HepG2 (cell line): ENCODE data around the gene STIP1. TPM values are rescaled to one million over a fixed set of nuclear protein-coding genes. Genes with fewer than 3 reads are reported as not detected.

ENCODE experiments used
- HMGXB3 ChIP-seq: sonication (generic); formaldehyde crosslinking; IDR thresholded peaks from 2 replicates; pipeline ENCODE4 v1.4.0; 2020; ENCODE audit warnings: missing genetic modification reagents, borderline replicate concordance
- IRF2 ChIP-seq: IDR thresholded peaks from 2 replicates; pipeline ENCODE4 v1.6.1; 2018; ENCODE audit warnings: missing genetic modification reagents, missing compliant biosample characterization
- IRF9 ChIP-seq: sonication (generic); formaldehyde crosslinking; IDR thresholded peaks from 2 replicates; pipeline ENCODE4 v1.8.0; 2022; ENCODE audit warnings: missing genetic modification reagents, mild to moderate bottlenecking, borderline replicate concordance
- KDM1A ChIP-seq: IDR thresholded peaks from 2 replicates; pipeline ENCODE4 v1.6.1; 2016; ENCODE audit warnings: missing compliant biosample characterization
- MZF1 ChIP-seq: sonication (generic); formaldehyde crosslinking; IDR thresholded peaks from 2 replicates; pipeline ENCODE4 v1.8.1; 2023; ENCODE audit warnings: mild to moderate bottlenecking, missing genetic modification reagents, borderline replicate concordance
- NFIB ChIP-seq: sonication (generic); formaldehyde crosslinking; IDR thresholded peaks from 2 replicates; pipeline ENCODE4 v1.9.0; 2021; ENCODE audit warnings: missing genetic modification reagents, mild to moderate bottlenecking, borderline replicate concordance
- SIN3A ChIP-seq: IDR thresholded peaks from 2 replicates; pipeline ENCODE4 v1.6.1; 2011; ENCODE audit warnings: low read depth, mild to moderate bottlenecking, control low read depth, low read length, borderline replicate concordance
- SP2 ChIP-seq: sonication (generic); formaldehyde crosslinking; IDR thresholded peaks from 2 replicates; pipeline ENCODE4 v1.5.1; 2020; ENCODE audit warnings: mild to moderate bottlenecking, missing genetic modification reagents
- TP53 ChIP-seq: sonication (generic); formaldehyde crosslinking; conservative IDR thresholded peaks from 2 replicates; pipeline ENCODE4 v1.4.0; 2020; ENCODE audit warnings: missing genetic modification reagents
- ZNF224 ChIP-seq: sonication (generic); formaldehyde crosslinking; IDR thresholded peaks from 2 replicates; pipeline ENCODE4 v1.5.0; 2020; ENCODE audit warnings: mild to moderate bottlenecking, missing genetic modification reagents
- ZNF30 ChIP-seq: sonication (generic); formaldehyde crosslinking; IDR thresholded peaks from 2 replicates; pipeline ENCODE4 v1.5.0; 2020; ENCODE audit warnings: mild to moderate bottlenecking, missing genetic modification reagents
- ZNF605 ChIP-seq: sonication (generic); formaldehyde crosslinking; IDR thresholded peaks from 2 replicates; pipeline ENCODE4 v1.8.0; 2022; ENCODE audit warnings: mild to moderate bottlenecking, missing genetic modification reagents
- ZSCAN9 ChIP-seq: IDR thresholded peaks from 2 replicates; pipeline ENCODE4 v1.6.1; 2016; ENCODE audit warnings: borderline replicate concordance
- polyA plus RNA-seq, 8 experiments: library from polyadenylated mRNA; depleted of rRNA in 3 of 8; stranded (reverse) in 7 of 8; unstranded in 1 of 8; fragments of >200 nt; fragmentation: Illumina TruSeq in 4 of 8; extraction: Trizol in 4 of 8; gene quantifications; 2 replicates each; pipeline versions ENCODE4 v1.2.1 to v1.2.3, GENCODE V29; 2011 to 2016; ENCODE audit warnings: low read depth in 4 of 8, missing spikeins in 1 of 8, mixed read lengths in 1 of 8; ENCODE audit not compliant: insufficient read depth in 1 of 8
- total RNA-seq, 5 experiments: library from RNA; depleted of rRNA; stranded (reverse); fragments of >200 nt; fragmentation: Illumina TruSeq; extraction: Trizol; gene quantifications; 2 replicates each; pipeline ENCODE4 v1.2.3, GENCODE V29; 2016; ENCODE audit warnings: low read depth in 1 of 5
- TF ChIP-seq, protein P1 (sequence below): fragments of 450-650 bp; IDR thresholded peaks from 2 replicates; pipeline ENCODE4 v1.6.1; 2016
- TF ChIP-seq, protein P2 (sequence below): conservative IDR thresholded peaks from 2 replicates; pipeline ENCODE4 v1.6.1; 2018; ENCODE audit warnings: missing genetic modification reagents
- TF ChIP-seq, protein P3 (sequence below): sonication (generic); formaldehyde crosslinking; IDR thresholded peaks from 2 replicates; pipeline ENCODE4 v1.8.0; 2022; ENCODE audit warnings: low read depth, missing genetic modification reagents
- TF ChIP-seq, protein P4 (sequence below): IDR thresholded peaks from 2 replicates; pipeline ENCODE4 v1.6.1; 2016; ENCODE audit warnings: low read depth

The STIP1 gene
- total and polyA plus RNA-seq, 2 of the 13 experiments (the other 11 are each of a cell fraction or from before 2014, with no cell fraction given): 81.1 to 217 TPM

GRCh38 chr11:64165842-64166635, 19.9 kb upstream of the STIP1 start, which contains the start of gene MACROD1 (continued):
- TF ChIP-seq IRF9 (peak; percentile 79; the same call in 1 of the 2 replicates), MZF1 (CRISPR knock-in tag) (no peak), SIN3A (0 out of 2 replicates have a peak, but pooled peaks have one; percentile 49), NFIB (CRISPR knock-in tag) (no peak), ZNF605 (CRISPR knock-in tag) (0 out of 2 replicates have a peak, but pooled peaks have one; percentile 21), ZNF224 (CRISPR knock-in tag) (peak; percentile 85; the same call in 1 of the 2 replicates), HMGXB3 (CRISPR knock-in tag) (0 out of 2 replicates have a peak, but pooled peaks have one; percentile 25), SP2 (CRISPR knock-in tag) (no peak), IRF2 (peak; percentile 14; the same call in 1 of the 2 replicates), TP53 (CRISPR knock-in tag) (0 out of 2 replicates have a peak, but pooled peaks have one; percentile 63), ZSCAN9 (CRISPR knock-in tag) (peak; percentile 69), ZNF30 (CRISPR knock-in tag) (no peak), KDM1A (CRISPR knock-in tag) (no peak)
- TF ChIP-seq, protein P1, sequence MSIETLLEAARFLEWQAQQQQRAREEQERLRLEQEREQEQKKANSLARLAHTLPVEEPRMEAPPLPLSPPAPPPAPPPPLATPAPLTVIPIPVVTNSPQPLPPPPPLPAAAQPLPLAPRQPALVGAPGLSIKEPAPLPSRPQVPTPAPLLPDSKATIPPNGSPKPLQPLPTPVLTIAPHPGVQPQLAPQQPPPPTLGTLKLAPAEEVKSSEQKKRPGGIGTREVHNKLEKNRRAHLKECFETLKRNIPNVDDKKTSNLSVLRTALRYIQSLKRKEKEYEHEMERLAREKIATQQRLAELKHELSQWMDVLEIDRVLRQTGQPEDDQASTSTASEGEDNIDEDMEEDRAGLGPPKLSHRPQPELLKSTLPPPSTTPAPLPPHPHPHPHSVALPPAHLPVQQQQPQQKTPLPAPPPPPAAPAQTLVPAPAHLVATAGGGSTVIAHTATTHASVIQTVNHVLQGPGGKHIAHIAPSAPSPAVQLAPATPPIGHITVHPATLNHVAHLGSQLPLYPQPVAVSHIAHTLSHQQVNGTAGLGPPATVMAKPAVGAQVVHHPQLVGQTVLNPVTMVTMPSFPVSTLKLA: peak; percentile 35
- TF ChIP-seq, protein P2, sequence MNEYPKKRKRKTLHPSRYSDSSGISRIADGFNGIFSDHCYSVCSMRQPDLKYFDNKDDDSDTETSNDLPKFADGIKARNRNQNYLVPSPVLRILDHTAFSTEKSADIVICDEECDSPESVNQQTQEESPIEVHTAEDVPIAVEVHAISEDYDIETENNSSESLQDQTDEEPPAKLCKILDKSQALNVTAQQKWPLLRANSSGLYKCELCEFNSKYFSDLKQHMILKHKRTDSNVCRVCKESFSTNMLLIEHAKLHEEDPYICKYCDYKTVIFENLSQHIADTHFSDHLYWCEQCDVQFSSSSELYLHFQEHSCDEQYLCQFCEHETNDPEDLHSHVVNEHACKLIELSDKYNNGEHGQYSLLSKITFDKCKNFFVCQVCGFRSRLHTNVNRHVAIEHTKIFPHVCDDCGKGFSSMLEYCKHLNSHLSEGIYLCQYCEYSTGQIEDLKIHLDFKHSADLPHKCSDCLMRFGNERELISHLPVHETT (CRISPR knock-in tag): peak; percentile 44; the same call in 1 of the 2 replicates
- TF ChIP-seq, protein P3, sequence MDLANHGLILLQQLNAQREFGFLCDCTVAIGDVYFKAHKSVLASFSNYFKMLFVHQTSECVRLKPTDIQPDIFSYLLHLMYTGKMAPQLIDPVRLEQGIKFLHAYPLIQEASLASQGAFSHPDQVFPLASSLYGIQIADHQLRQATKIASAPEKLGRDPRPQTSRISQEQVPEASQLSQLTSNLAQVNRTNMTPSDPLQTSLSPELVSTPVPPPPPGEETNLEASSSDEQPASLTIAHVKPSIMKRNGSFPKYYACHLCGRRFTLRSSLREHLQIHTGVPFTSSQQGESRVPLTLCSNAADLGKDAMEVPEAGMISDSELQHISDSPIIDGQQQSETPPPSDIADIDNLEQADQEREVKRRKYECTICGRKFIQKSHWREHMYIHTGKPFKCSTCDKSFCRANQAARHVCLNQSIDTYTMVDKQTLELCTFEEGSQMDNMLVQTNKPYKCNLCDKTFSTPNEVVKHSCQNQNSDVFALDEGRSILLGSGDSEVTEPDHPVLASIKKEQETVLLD (CRISPR knock-in tag): peak; percentile 71; the same call in 1 of the 2 replicates
- TF ChIP-seq, protein P4, sequence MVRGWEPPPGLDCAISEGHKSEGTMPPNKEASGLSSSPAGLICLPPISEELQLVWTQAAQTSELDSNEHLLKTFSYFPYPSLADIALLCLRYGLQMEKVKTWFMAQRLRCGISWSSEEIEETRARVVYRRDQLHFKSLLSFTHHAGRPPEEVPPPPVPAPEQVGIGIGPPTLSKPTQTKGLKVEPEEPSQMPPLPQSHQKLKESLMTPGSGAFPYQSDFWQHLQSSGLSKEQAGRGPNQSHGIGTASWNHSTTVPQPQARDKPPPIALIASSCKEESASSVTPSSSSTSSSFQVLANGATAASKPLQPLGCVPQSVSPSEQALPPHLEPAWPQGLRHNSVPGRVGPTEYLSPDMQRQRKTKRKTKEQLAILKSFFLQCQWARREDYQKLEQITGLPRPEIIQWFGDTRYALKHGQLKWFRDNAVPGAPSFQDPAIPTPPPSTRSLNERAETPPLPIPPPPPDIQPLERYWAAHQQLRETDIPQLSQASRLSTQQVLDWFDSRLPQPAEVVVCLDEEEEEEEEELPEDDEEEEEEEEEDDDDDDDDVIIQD (CRISPR knock-in tag): 0 out of 2 replicates have a peak, but pooled peaks have one; percentile 23
